Colonic mucosa (tissue), 4 donors: ENCODE results near the gene USP11. TPM values are rescaled to one million over a fixed set of nuclear protein-coding genes. Genes with fewer than 3 reads are reported as not detected.
"Not testable (repeated sequence)": the region's sequence is repeated elsewhere in the genome, so short reads cannot be mapped to it uniquely, and the experiment has no call there.

Experiments used
- DNase-seq: peaks from one replicate; pipeline ENCODE4 v3.0.0-alpha.2; 2020
- H3K27ac ChIP-seq: fragments of 200-600 bp; one replicate; pipeline ENCODE4 v1.8.0; 2021
- H3K27me3 ChIP-seq: fragments of 200-600 bp; one replicate; pipeline ENCODE4 v1.8.0; 2021
- H3K36me3 ChIP-seq: fragments of 200-600 bp; one replicate; pipeline ENCODE4 v1.8.0; 2021
- H3K4me1 ChIP-seq: fragments of 200-600 bp; one replicate; pipeline ENCODE4 v1.8.0; 2021; ENCODE audit warnings: mild to moderate bottlenecking
- H3K4me3 ChIP-seq: fragments of 200-600 bp; one replicate; pipeline ENCODE4 v1.8.0; 2021
- H3K9ac ChIP-seq, 2 donors: one replicate each; pipeline ENCODE4 v1.7.0; 2013; ENCODE audit warnings: control low read depth in 2 of 2, low read depth in 2 of 2, low read length in 2 of 2
- H3K9me3 ChIP-seq: fragments of 200-600 bp; one replicate; pipeline ENCODE4 v1.8.0; 2021
- CTCF ChIP-seq: fragments of 200-600 bp; IDR thresholded peaks from one replicate; pipeline ENCODE4 v1.8.0; 2022; ENCODE audit warnings: antibody characterized with exemption, mild to moderate bottlenecking
- intact Hi-C: fragments of 100-400 bp; cut with DNase I; formaldehyde crosslinking; loops from one replicate; pipeline ENCODE4 v1.14.1; 2022
- total RNA-seq, 2 donors: library from RNA; stranded (reverse); fragmentation: NEBNext Ultra II Directional in 1 of 2; extraction: Animal tissue kit (Norgen Biotek cat#: 25700) in 1 of 2; gene quantifications; one replicate each; pipeline ENCODE4 v1.2.1, GENCODE V29; 2021
- donor health status: healthy.
- donor health status: DM: no; HTN: no; CAD: no.
- donor health status: DM: no; HTN: no; CAD: no.

USP11 gene
- total RNA-seq, 2 donors from 2014 or later: 20.7 to 22.9 TPM

GRCh38 chrX:47273011-47273730, 40.4 kb downstream of the USP11 start:
- H3K9me3 ChIP-seq: no peaks in the 10 kb centered on the region
- no peaks in the 10 kb centered on the region for H3K27me3 ChIP-seq
- no peak overlapping the region for H3K4me3 ChIP-seq
- no peak for TF ChIP-seq CTCF
- no peaks in the 10 kb centered on the region for H3K36me3 ChIP-seq
- DNase-seq: no peak
- no peaks in the 10 kb centered on the region for H3K4me1 ChIP-seq
- H3K27ac ChIP-seq: no peak overlapping the region
- no peak overlapping the region for H3K9ac ChIP-seq
- intact Hi-C loops: no loop called here

GRCh38 chrX:47278691-47279090, 45.9 kb downstream of the USP11 start:
- intact Hi-C loops: no loop called here
- no peak for DNase-seq
- Histone ChIP-seq H3K27ac (no peak overlapping the region), H3K27me3 (no peaks in the 10 kb centered on the region), H3K4me3 (no peak overlapping the region), H3K9me3 (no peaks in the 10 kb centered on the region), H3K36me3 (no peaks in the 10 kb centered on the region), H3K9ac (no peak overlapping the region), H3K4me1 (no peaks in the 10 kb centered on the region)
- no peak for TF ChIP-seq CTCF

- Histone ChIP-seq H3K4me3 (no peak overlapping the region), H3K27me3 (peaks cover 5% of the 10 kb centered on the region), H3K9me3 (no peaks in the 10 kb centered on the region), H3K36me3 (no peaks in the 10 kb centered on the region), H3K4me1 (no peaks in the 10 kb centered on the region), H3K27ac (no peak overlapping the region), H3K9ac (no peak overlapping the region)
- no peak for DNase-seq
- intact Hi-C loops: no loop called here
- no peak for TF ChIP-seq CTCF
These were observed 50.4 kb downstream of the USP11 start for GRCh38 chrX:47283015-47283771.

- H3K27me3 ChIP-seq, H3K36me3 ChIP-seq, H3K27ac ChIP-seq, intact Hi-C loops, H3K4me1 ChIP-seq, H3K4me3 ChIP-seq, H3K9me3 ChIP-seq, H3K9ac ChIP-seq, DNase-seq: not testable (repeated sequence)
These were observed 51.8 kb downstream of the USP11 start for GRCh38 chrX:47284616-47285015.

GRCh38 chrX:47285836-47286320, 53.1 kb downstream of the USP11 start:
- Histone ChIP-seq H3K4me1 (no peaks in the 10 kb centered on the region), H3K36me3 (no peaks in the 10 kb centered on the region), H3K9ac (no peak overlapping the region), H3K27ac (no peak overlapping the region), H3K27me3 (peaks cover 5% of the 10 kb centered on the region), H3K4me3 (no peak overlapping the region), H3K9me3 (no peaks in the 10 kb centered on the region)
- DNase-seq: no peak
- no peak for TF ChIP-seq CTCF
- intact Hi-C loops: no loop called here

- Histone ChIP-seq H3K9ac (no peak overlapping the region), H3K9me3 (no peaks in the 10 kb centered on the region), H3K27ac (no peak overlapping the region), H3K4me3 (no peak overlapping the region), H3K27me3 (no peaks in the 10 kb centered on the region), H3K36me3 (no peaks in the 10 kb centered on the region), H3K4me1 (no peaks in the 10 kb centered on the region)
- no peak for TF ChIP-seq CTCF
- no peak for DNase-seq
- intact Hi-C loops: no loop called here
These were observed 60.3 kb downstream of the USP11 start for GRCh38 chrX:47293106-47293505.
